Measurements from ENCODE around the gene KIF14. TPM values are rescaled to one million over a fixed set of nuclear protein-coding genes. Genes with fewer than 3 reads are reported as not detected.

The KIF14 gene, protein sequence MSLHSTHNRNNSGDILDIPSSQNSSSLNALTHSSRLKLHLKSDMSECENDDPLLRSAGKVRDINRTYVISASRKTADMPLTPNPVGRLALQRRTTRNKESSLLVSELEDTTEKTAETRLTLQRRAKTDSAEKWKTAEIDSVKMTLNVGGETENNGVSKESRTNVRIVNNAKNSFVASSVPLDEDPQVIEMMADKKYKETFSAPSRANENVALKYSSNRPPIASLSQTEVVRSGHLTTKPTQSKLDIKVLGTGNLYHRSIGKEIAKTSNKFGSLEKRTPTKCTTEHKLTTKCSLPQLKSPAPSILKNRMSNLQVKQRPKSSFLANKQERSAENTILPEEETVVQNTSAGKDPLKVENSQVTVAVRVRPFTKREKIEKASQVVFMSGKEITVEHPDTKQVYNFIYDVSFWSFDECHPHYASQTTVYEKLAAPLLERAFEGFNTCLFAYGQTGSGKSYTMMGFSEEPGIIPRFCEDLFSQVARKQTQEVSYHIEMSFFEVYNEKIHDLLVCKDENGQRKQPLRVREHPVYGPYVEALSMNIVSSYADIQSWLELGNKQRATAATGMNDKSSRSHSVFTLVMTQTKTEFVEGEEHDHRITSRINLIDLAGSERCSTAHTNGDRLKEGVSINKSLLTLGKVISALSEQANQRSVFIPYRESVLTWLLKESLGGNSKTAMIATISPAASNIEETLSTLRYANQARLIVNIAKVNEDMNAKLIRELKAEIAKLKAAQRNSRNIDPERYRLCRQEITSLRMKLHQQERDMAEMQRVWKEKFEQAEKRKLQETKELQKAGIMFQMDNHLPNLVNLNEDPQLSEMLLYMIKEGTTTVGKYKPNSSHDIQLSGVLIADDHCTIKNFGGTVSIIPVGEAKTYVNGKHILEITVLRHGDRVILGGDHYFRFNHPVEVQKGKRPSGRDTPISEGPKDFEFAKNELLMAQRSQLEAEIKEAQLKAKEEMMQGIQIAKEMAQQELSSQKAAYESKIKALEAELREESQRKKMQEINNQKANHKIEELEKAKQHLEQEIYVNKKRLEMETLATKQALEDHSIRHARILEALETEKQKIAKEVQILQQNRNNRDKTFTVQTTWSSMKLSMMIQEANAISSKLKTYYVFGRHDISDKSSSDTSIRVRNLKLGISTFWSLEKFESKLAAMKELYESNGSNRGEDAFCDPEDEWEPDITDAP (N-terminal part only)
- 6.1 and 17.7 TPM in 2 replicates for total RNA-seq

DNA sequence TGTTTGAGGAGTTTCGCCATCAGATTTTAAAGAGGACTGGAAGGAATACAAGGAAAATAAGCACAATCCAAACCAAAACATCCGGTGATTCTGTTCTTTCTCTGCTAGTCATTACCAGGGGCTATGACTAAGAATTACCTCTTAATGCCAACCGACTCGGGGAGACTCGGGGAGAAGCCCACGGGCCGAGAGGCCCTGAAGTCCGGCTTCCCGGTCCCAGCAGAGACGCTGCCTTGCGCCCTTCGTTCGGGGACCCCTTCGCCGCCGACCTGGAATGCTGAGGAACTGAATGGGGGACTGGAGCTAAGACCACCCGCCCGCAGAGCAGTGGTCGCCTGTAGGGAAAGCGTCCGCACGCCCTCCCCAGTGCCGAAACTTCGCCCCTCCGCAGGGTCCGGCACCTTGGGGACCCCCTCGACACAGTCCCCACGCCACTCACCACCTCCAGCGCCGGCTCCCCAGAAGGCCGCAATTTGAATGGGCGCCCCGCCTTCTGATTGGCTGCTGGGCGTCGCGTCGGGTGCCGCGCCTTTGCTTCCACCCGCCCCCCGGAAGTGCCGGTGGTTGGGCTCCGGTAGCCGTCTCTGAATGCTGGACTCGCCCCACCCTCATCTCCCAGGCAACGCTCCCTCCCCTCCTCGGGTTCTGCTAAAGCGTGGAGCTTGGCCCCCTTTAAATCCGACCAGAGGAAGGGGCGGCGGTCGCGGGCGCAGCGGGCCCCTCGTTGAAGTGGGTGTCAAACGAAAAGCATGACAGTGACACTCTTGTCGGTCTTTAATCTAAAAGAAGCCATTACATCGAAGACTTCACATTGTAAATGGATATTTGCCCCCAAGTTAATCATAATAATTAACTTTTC, at the start of gene KIF14:
Gene KIF14, minus strand, starts transcription at position 479 of the 859 bp plus-strand sequence. CDS start 2,028 bp downstream, outside the sequence.

DNA sequence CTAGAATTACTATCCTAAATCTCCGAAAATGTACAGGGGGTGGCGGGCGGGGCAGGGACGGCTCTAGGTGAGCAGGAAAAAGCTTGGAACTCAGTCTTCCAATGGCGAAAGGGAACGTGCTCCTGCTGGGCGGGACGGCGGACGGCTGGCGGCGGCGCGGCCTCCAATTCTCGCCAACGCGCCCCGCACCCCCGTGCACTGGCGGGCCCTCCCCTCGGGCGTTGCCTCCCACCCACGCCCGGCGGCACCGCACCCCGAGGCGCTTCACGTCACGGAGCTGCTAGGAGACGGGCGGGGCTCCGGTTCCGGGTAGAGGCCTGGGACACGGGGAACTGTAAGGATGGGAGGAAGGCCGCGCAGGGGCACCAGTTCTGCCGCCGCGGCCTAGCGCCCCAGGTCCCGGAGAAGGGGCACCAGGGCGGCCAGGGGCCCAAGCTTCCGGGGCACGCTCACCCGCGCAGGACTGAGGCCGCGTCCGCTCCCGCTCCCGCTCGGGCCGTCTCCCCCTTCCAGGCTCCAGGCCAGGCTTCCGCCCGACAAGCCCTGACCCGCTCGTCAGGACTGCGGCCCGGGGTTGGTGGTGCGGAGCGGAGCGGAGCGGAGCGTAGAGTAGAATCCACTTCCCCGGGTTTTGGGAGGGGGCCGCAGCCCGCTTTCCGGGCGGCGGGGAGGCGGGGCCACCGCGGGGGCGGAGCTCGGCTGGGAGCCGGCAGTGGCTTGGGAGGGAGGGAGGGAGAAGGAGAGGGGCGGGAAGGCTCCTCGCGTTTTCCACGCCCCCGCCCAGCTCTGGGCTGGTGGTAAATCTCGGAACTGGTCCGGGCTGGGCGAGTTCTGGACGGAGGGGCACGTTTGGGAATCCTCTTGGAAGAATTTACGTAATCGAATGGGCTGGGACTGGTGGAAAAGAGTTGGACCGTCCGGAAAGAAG, 49.0 kb upstream of the KIF14 start, which contains the start of gene DDX59:
Gene DDX59, minus strand, starts transcription at position 594 of the 928 bp plus-strand sequence. CDS start 3,167 bp downstream, outside the sequence.

Other genes starting within 250 kb of the KIF14 start
- 12.5 and 18.2 TPM in 2 replicates for gene ZNF281, start 210.7 kb downstream of the KIF14 start, total RNA-seq
- gene DDX59, start 49.2 kb upstream of the KIF14 start, total RNA-seq = 11.9 and 13.4 TPM in 2 replicates
- gene CAMSAP2, start 118.1 kb upstream of the KIF14 start, total RNA-seq = 30.1 and 41.8 TPM in 2 replicates

Data from hair follicular keratinocyte (primary cell).